ENCODE results near the gene REG4.

- TF ChIP-seq REST (IDR thresholded peaks at IDR 0.05) = no peak
- TF ChIP-seq CTCF (IDR thresholded peaks at IDR 0.05) = no peak
- TF ChIP-seq USF2 (IDR thresholded peaks at IDR 0.05) = no peak
Observed at GRCh38 chr1:119762953-119763352, 48.3 kb downstream of the REG4 start.
